SH-SY5Y (cell line): ENCODE measurements around the gene TRIML2.

Experiments
- GATA2 ChIP-seq: IDR thresholded peaks from 2 replicates; pipeline ENCODE4 v1.6.1; 2011; ENCODE audit warnings: mild to moderate bottlenecking, low read depth, low read length
- GATA3 ChIP-seq: IDR thresholded peaks from 2 replicates; pipeline ENCODE4 v1.6.1; 2011; ENCODE audit warnings: low read depth, mild to moderate bottlenecking, low read length, moderate library complexity

TRIML2 gene

GRCh38 chr4:188109157-188109755, at the start of gene TRIML2:
TRIML2 (minus strand) TSS chr4:188109603; CDS start chr4:188105368, 4,235 bp downstream.
- TF ChIP-seq GATA3: no peak
- no peak for TF ChIP-seq GATA2

DNA sequence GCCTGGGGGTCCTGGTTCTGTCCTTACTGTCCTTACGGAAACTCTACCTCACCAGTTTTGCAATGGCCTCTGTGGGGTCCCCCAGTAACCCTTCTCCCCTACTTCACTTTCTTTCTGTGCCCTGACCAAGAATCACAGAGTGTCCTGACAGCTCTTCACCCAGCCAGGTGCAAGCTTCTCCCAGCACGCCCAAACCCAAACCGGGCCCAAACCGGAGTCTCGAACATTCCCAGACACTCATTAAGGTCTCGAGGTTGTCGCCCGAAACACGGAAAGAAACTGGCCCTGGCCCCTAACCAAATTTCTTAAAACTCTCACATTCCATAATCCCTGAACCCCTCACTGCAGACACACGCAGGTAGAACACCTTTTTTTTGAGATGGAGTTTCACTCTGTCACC, 48.9 kb upstream of the TRIML2 start:
- TF ChIP-seq GATA3 (no peak), GATA2 (no peak)

GRCh38 chr4:188154668-188155405, 45.4 kb upstream of the TRIML2 start:
- TF ChIP-seq GATA3 (no peak), GATA2 (no peak)

GRCh38 chr4:188147776-188148175, 38.4 kb upstream of the TRIML2 start:
- TF ChIP-seq GATA3 (no peak), GATA2 (no peak)

GRCh38 chr4:188147176-188147575, 37.8 kb upstream of the TRIML2 start:
- TF ChIP-seq GATA2 (no peak), GATA3 (no peak)

GRCh38 chr4:188146618-188147017, 37.2 kb upstream of the TRIML2 start:
- no peak for TF ChIP-seq GATA2
- no peak for TF ChIP-seq GATA3

- TF ChIP-seq GATA2 (no peak), GATA3 (no peak)
Observed at GRCh38 chr4:188145601-188146000, 36.2 kb upstream of the TRIML2 start.

GRCh38 chr4:188143731-188144130, 34.3 kb upstream of the TRIML2 start:
- TF ChIP-seq GATA3: no peak

GRCh38 chr4:188139671-188140070, 30.3 kb upstream of the TRIML2 start:
- no peak for TF ChIP-seq GATA2
- TF ChIP-seq GATA3: no peak

- TF ChIP-seq GATA3 (no peak), GATA2 (no peak)
Observed at GRCh38 chr4:188139141-188139540, 29.7 kb upstream of the TRIML2 start, which contains the start of gene TRIML1. TRIML1 (plus strand) TSS chr4:188139441; CDS start chr4:188139559, 118 bp downstream.

DNA sequence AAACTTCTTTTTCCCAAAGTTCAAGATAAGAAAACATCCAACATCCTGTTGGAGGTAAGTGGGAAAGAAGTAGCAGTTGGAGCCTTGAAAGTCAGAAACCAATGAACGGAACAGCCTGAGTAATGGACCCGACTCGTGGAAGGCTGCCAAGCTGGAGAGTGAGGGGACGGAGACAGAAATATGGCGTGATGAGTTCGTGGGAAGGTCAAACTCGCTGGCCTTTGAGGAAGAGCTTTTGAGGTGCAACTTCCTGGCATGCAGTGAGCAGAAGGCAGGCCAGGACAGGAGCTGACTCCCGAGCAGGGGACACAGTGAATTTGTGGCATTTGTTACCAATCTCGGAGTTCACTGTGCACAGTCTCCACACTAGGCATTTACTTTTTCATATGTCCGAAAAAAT, 28.8 kb upstream of the TRIML2 start:
- no peak for TF ChIP-seq GATA2
- TF ChIP-seq GATA3: no peak

DNA sequence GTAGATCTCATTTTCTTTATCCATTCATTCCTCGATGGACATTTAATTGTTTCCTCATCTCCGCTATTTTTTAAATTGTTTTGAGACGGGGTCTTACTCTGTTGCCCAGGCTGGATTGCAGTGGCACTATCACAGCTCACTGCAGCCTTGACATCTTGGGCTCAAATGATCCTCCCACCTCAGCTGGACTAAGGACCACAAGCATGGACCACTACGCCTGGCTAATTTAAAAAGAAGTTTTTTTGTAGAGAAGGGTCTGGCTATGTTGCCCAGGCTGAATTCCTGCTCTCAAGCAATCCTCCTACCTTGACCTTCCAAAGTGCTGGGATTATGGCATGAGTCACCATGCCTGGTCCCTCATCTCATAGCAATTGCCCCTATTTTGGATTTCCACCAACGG, 22.8 kb upstream of the TRIML2 start:
- TF ChIP-seq GATA2 (no peak), GATA3 (no peak)

DNA sequence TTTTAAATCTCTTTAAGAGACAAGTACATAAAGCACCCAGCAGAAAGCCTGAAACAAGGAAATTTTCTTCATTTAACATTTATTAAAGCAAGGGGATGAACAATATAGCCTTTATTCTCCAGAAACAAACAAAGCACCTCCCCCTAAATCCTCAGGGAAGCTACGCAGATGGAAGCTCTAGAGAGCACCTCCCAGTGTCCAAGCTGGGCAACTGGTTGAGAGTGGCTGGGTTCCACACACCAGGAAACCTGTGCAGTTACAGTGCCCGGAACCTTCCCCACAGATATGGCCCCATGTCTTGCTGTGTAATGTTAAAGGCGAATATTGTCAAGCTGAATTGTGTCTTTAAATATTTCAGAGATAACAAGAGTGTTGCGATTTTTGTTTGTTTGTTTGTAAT, 21.0 kb upstream of the TRIML2 start:
- no peak for TF ChIP-seq GATA2
- TF ChIP-seq GATA3: no peak

DNA sequence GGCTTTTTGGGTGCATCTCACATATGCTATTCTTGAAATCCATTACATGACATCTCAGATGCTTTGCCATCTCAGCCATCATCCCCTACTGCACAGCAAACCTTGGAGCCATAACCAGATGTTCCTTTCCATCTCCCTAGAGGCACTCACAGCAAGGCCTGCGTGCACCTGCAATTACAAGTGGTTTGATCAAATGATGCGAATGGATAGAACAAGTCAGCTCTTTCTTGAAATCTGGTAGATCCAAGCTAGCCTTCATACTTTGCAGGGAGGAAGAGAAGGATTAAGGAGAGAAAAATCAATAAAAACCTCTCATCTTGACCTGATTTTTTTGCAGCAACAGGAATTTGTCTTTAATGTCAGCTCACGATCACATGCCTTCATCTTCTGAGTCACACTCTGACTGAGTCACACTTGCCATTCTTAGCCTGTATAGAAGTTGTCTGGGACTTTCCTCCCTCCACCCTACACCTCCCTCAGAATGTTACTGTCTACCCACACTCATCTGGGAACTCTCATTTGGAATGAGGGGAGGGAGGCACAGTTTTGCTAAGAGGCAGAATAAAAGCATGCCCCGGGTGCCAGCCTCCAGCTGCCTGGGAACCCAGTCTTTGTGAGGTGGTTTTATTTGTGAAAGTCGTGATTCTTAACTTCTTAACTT, 17.9 kb upstream of the TRIML2 start:
- TF ChIP-seq GATA3 (no peak), GATA2 (no peak)

GRCh38 chr4:188121530-188121929, 12.1 kb upstream of the TRIML2 start:
- no peak for TF ChIP-seq GATA2
